GM12801 (cell line): ENCODE data around the gene CEP97.

Experiments used
- CTCF ChIP-seq: IDR thresholded peaks from one replicate; pipeline ENCODE4 v1.5.1; 2011; ENCODE audit warnings: control low read depth; ENCODE audit not compliant: insufficient read length; ENCODE audit errors: extremely low read depth

Gene CEP97

GRCh38 chr3:101702726-101703125 lies 21.7 kb upstream of the CEP97 start:
- TF ChIP-seq CTCF: no peak

GRCh38 chr3:101703169-101703568 lies 21.2 kb upstream of the CEP97 start:
- TF ChIP-seq CTCF: no peak

- no peak for TF ChIP-seq CTCF
These were observed 15.3 kb upstream of the CEP97 start for GRCh38 chr3:101709126-101709525.

GRCh38 chr3:101718455-101718854 lies 6.0 kb upstream of the CEP97 start:
- no peak for TF ChIP-seq CTCF

GRCh38 chr3:101719604-101720185 lies 4.7 kb upstream of the CEP97 start:
- no peak for TF ChIP-seq CTCF

GRCh38 chr3:101720851-101721840 lies 3.3 kb upstream of the CEP97 start:
- no peak for TF ChIP-seq CTCF

GRCh38 chr3:101722394-101723173 lies 1.8 kb upstream of the CEP97 start:
- no peak for TF ChIP-seq CTCF
